Stimulated activated CD4-positive, alpha-beta T cell treated with anti-CD3 and anti-CD28 coated beads, Interleukin-2, amount 100 ng/mL, for 48 hours (primary cell): ENCODE measurements around the gene ITGBL1.

Experiments
- DNase-seq, 2 donors: peaks; one replicate each; pipeline ENCODE4 v3.0.0-alpha.2; 2020

ITGBL1 gene

GRCh38 chr13:101763191-101763590 is 310.7 kb downstream of the ITGBL1 start:
- no peak for DNase-seq
